Heart right ventricle (tissue), 16 donors: ENCODE data around the gene NUDT3. TPM values are rescaled to one million over a fixed set of nuclear protein-coding genes. Genes with fewer than 3 reads are reported as not detected.

ENCODE experiments used
- ATAC-seq, 8 donors: fragments of 200-7000 bp; cut with Tn5 transposase; one replicate each; pipeline ENCODE4 v1.9.1; 2020; ENCODE audit warnings: mild to moderate bottlenecking in 8 of 8, moderate library complexity in 8 of 8, moderate number of reproducible peaks in 1 of 8
- DNase-seq, 2 donors: peaks; one replicate each; pipeline ENCODE4 v3.0.0-alpha.2; 2020
- H3K27ac ChIP-seq, 10 donors: fragments of 200-600 bp; sonication (generic) in 2 of 10; one replicate each; pipeline versions ENCODE4 v1.5.0 to v1.8.0; 2020 to 2022; ENCODE audit warnings: mild to moderate bottlenecking in 3 of 10
- H3K27me3 ChIP-seq, 7 donors: fragments of 200-600 bp; one replicate each; pipeline ENCODE4 v1.8.0; 2021 to 2022; ENCODE audit warnings: mild to moderate bottlenecking in 2 of 7
- H3K36me3 ChIP-seq, 9 donors: fragments of 200-600 bp; sonication (generic) in 1 of 9; one replicate each; pipeline versions ENCODE4 v1.5.0 to v1.8.0; 2020 to 2022; ENCODE audit warnings: mild to moderate bottlenecking in 2 of 9
- H3K4me1 ChIP-seq, 9 donors: fragments of 200-600 bp; sonication (generic) in 1 of 9; one replicate each; pipeline versions ENCODE4 v1.5.0 to v1.8.0; 2020 to 2022; ENCODE audit warnings: mild to moderate bottlenecking in 4 of 9
- H3K4me3 ChIP-seq, 10 donors: fragments of 200-600 bp; sonication (generic) in 2 of 10; one replicate each; pipeline versions ENCODE4 v1.5.0 to v1.8.0; 2020 to 2022; ENCODE audit warnings: mild to moderate bottlenecking in 7 of 10, moderate library complexity in 2 of 10
- H3K9me3 ChIP-seq, 11 donors: fragments of 200-600 bp in 10 of 11; sonication (generic) in 2 of 11; one replicate each; pipeline versions ENCODE4 v1.5.0 to v1.8.0; 2013 to 2022; ENCODE audit warnings: mild to moderate bottlenecking in 2 of 11, control low read depth in 1 of 11, moderate library complexity in 1 of 11
- CTCF ChIP-seq, 9 donors: fragments of 200-600 bp; sonication (generic) in 2 of 9; IDR thresholded peaks; one replicate each; pipeline versions ENCODE4 v1.5.0 to v1.8.0; 2021 to 2022; ENCODE audit warnings: antibody characterized with exemption in 9 of 9, mild to moderate bottlenecking in 5 of 9, moderate library complexity in 1 of 9
- WGBS, 2 donors: extraction: QIAGEN DNeasy Blood & Tissue Kit; methylation state at CpG; one replicate each; pipeline ENCODE4 v1.1.7; 2013; ENCODE audit warnings: inconsistent platforms in 1 of 2; 5-methylcytosine and 5-hydroxymethylcytosine counted together
- intact Hi-C, 10 donors: fragments of 100-400 bp; cut with DNase I; formaldehyde crosslinking; loops; one replicate each; pipeline versions ENCODE4 v1.11.1 to v1.14.2; 2022
- polyA plus RNA-seq, 2 donors: library from polyadenylated mRNA; stranded (reverse); fragments of 200-250 nt; gene quantifications; one replicate each; pipeline ENCODE4 v1.2.3, GENCODE V29; 2013
- total RNA-seq, 10 donors: library from RNA; stranded (reverse); fragmentation: NEBNext Ultra II Directional in 3 of 10; extraction: Animal tissue kit (Norgen Biotek cat#: 25700) in 3 of 10; gene quantifications; one replicate each; pipeline versions ENCODE4 v1.2.1 to v1.2.4, GENCODE V29; 2021 to 2023
- donor health status: Arrhythmogenic right ventricular cardiomyopathy.
- donor health status: ischemic (EF 13 %, LVEDD 7.1; RV severe dilation, severe dysfunction).
- donor health status: healthy with polysubstance abuse.
- donor health status: DM: no; HTN: yes; CAD: no.
- donor health status: DM: no; HTN: no; CAD: no.
- donor health status: ischemic (EF 25% LVEDD 6.9; RV normal size, moderate dysfunction).
- donor health status: ischemic (EF 25% LVEDD 5.7; RV mildly dilated, moderate dysfunction).
- donor health status: healthy.
- donor health status: DM: yes; HTN: yes; CAD: no.
- donor health status: Ischemic cardiomyopathy.
- donor health status: ischemic (EF 35%, LVEDD 5.7; RV mildly dilated, moderate dysfunction).
- donor health status: nonischemic (EF 11% LVEDD 7.7; RV severe dilation, severe dysfunction).
- donor health status: DM: yes; HTN: yes; CAD: no.
- donor health status: PGD.
- donor health status: ischemic (EF 29% LVEDD 5.4; RV normal size, mild dysfunction).
- donor health status: nonischemic (EF 23%, LVEDD 6.1; RV moderate dilation, normal function).

Gene NUDT3
- total and polyA plus RNA-seq, 12 donors: 9.3 to 67.1 (median 54.4) TPM

- H3K4me3 ChIP-seq: no peak overlapping the region
- intact Hi-C loops: no loop called here
- H3K27ac ChIP-seq: no peak overlapping the region
- WGBS, 2 donors: 71 to 93% methylated on average over 1 of the region's 1 CpG
- H3K27me3 ChIP-seq: no peaks in the 10 kb centered on the region
- TF ChIP-seq CTCF (IDR thresholded peaks at IDR 0.05): no peak
- no peaks in the 10 kb centered on the region for H3K36me3 ChIP-seq
- ATAC-seq (no peak), DNase-seq (no peak)
- H3K4me1 ChIP-seq: peaks cover 3 to 86% (median 43%) of the 10 kb centered on the region in 9 donors
- H3K9me3 ChIP-seq: no peaks in the 10 kb centered on the region
These were observed 45.2 kb downstream of the NUDT3 start for GRCh38 chr6:34347303-34347702.

GRCh38 chr6:34346175-34347119 is 46.0 kb downstream of the NUDT3 start:
- no peaks in the 10 kb centered on the region for H3K9me3 ChIP-seq
- DNase-seq (no peak), ATAC-seq (no peak)
- TF ChIP-seq CTCF (IDR thresholded peaks at IDR 0.05): no peak
- peaks cover 4 to 86% (median 51%) of the 10 kb centered on the region in 9 donors for H3K4me1 ChIP-seq
- H3K4me3 ChIP-seq: no peak overlapping the region
- H3K27me3 ChIP-seq: no peaks in the 10 kb centered on the region
- H3K36me3 ChIP-seq: no peaks in the 10 kb centered on the region
- intact Hi-C loops: no loop called here
- 71 to 73% methylated on average over 9 of the region's 9 CpGs for whole genome bisulfite sequencing, 2 donors
- H3K27ac ChIP-seq: peak overlapping the region in 3 of 10 donors; percentile 1 to 41 (median 35)

- H3K4me3 ChIP-seq: no peak overlapping the region
- H3K27me3 ChIP-seq: no peaks in the 10 kb centered on the region
- no peak for TF ChIP-seq CTCF (IDR thresholded peaks at IDR 0.05)
- H3K4me1 ChIP-seq: peaks cover 9 to 89% (median 71%) of the 10 kb centered on the region in 9 donors
- H3K27ac ChIP-seq: peak overlapping the region in 3 of 10 donors; percentile 2 to 67 (median 5)
- ATAC-seq: no peak
- DNase-seq: no peak
- H3K36me3 ChIP-seq: peaks cover 0 to 14% (median 0%) of the 10 kb centered on the region in 9 donors
- intact Hi-C loops: loop anchor here in 2 of 10 donors (5.0 kb wide), 1 partner anchor 48 kb away; the partner anchor contains the start of gene NUDT3 (in 2 of the 2)
- no peaks in the 10 kb centered on the region for H3K9me3 ChIP-seq
These were observed 48.7 kb downstream of the NUDT3 start for GRCh38 chr6:34343806-34344205.

- peaks cover 0 to 14% (median 0%) of the 10 kb centered on the region in 9 donors for H3K36me3 ChIP-seq
- H3K4me1 ChIP-seq: peaks cover 16 to 97% (median 86%) of the 10 kb centered on the region in 9 donors
- no peaks in the 10 kb centered on the region for H3K9me3 ChIP-seq
- H3K4me3 ChIP-seq: no peak overlapping the region
- no peaks in the 10 kb centered on the region for H3K27me3 ChIP-seq
- DNase-seq (no peak), ATAC-seq (no peak)
- intact Hi-C loops: loop anchor here in 2 of 10 donors (5.0 kb wide), 1 partner anchor 50 kb away; the partner anchor contains the start of gene NUDT3 (in 2 of the 2)
- no peak for TF ChIP-seq CTCF (IDR thresholded peaks at IDR 0.05)
- H3K27ac ChIP-seq: peak overlapping the region in 5 of 10 donors; percentile 31 to 69 (median 57)
These were observed 50.2 kb downstream of the NUDT3 start for GRCh38 chr6:34342247-34342646.
